Measurements from ENCODE around the gene CYP39A1. TPM values are rescaled to one million over a fixed set of nuclear protein-coding genes. Genes with fewer than 3 reads are reported as not detected.
A peak's percentile ranks its signal among the peaks of the same experiment; 100 is the strongest.

Gene CYP39A1
- total RNA-seq, 6 donors from 2014 or later, result 2.6 to 10.3 (median 5.0) TPM

DNA sequence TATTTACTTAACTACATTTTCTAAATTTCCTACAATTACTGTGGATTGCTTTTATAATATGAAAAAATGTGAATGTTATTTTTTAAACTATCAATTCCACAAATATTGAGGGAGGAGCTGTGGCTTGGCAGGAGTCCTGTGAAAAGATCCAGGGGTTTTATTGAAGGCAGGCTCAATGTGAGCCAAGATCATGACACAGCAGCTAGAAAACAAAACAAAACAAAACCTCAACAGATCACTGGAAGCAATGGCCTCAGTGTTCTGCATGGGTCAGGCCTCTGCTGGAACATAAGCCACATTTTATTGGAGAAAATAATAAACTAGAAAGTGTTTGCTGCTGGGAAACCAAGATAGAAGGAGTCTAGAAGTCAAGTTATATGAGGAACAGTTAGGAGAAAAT lies 142.0 kb downstream of the CYP39A1 start:
- DNase-seq (no peak), ATAC-seq (ENCODE audit: low FRiP score in 2 of 2) (peak in 1 of 2 donors; percentile 59)
- Histone ChIP-seq H3K27ac (peak overlapping the region in 2 of 4 donors; percentile 16 to 27), H3K4me1 (peaks cover 0 to 4% (median 0%) of the 10 kb centered on the region in 4 donors), H3K27me3 (no peaks in the 10 kb centered on the region), H3K9me3 (no peaks in the 10 kb centered on the region), H3K36me3 (no peaks in the 10 kb centered on the region), H3K4me3 (no peak overlapping the region)
- TF ChIP-seq POLR2A (IDR thresholded peaks at IDR 0.05), result no peak
- TF ChIP-seq, protein P1, sequence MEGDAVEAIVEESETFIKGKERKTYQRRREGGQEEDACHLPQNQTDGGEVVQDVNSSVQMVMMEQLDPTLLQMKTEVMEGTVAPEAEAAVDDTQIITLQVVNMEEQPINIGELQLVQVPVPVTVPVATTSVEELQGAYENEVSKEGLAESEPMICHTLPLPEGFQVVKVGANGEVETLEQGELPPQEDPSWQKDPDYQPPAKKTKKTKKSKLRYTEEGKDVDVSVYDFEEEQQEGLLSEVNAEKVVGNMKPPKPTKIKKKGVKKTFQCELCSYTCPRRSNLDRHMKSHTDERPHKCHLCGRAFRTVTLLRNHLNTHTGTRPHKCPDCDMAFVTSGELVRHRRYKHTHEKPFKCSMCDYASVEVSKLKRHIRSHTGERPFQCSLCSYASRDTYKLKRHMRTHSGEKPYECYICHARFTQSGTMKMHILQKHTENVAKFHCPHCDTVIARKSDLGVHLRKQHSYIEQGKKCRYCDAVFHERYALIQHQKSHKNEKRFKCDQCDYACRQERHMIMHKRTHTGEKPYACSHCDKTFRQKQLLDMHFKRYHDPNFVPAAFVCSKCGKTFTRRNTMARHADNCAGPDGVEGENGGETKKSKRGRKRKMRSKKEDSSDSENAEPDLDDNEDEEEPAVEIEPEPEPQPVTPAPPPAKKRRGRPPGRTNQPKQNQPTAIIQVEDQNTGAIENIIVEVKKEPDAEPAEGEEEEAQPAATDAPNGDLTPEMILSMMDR (IDR thresholded peaks at IDR 0.05), result no peak
- TF ChIP-seq EP300 (IDR thresholded peaks at IDR 0.05), result no peak
- no peak for TF ChIP-seq POLR2AphosphoS5 (IDR thresholded peaks at IDR 0.05)

GRCh38 chr6:46509981-46510510 lies 142.6 kb downstream of the CYP39A1 start:
- no peaks in the 10 kb centered on the region for H3K9me3 ChIP-seq
- peaks cover 0 to 4% (median 0%) of the 10 kb centered on the region in 4 donors for H3K4me1 ChIP-seq
- H3K27ac ChIP-seq, result peak overlapping the region in 1 of 4 donors; percentile 27
- WGBS, 2 donors, result 74 to 87% methylated on average over 4 of the region's 4 CpGs
- H3K27me3 ChIP-seq, result no peaks in the 10 kb centered on the region
- H3K36me3 ChIP-seq, result no peaks in the 10 kb centered on the region
- no peak overlapping the region for H3K4me3 ChIP-seq
- DNase-seq, result no peak
- ATAC-seq (ENCODE audit: low FRiP score in 2 of 2), result no peak
- TF ChIP-seq, protein P1 (IDR thresholded peaks at IDR 0.05), result no peak
- no peak for TF ChIP-seq POLR2A (IDR thresholded peaks at IDR 0.05)
- TF ChIP-seq POLR2AphosphoS5 (IDR thresholded peaks at IDR 0.05), result no peak
- TF ChIP-seq EP300 (IDR thresholded peaks at IDR 0.05), result no peak

DNA sequence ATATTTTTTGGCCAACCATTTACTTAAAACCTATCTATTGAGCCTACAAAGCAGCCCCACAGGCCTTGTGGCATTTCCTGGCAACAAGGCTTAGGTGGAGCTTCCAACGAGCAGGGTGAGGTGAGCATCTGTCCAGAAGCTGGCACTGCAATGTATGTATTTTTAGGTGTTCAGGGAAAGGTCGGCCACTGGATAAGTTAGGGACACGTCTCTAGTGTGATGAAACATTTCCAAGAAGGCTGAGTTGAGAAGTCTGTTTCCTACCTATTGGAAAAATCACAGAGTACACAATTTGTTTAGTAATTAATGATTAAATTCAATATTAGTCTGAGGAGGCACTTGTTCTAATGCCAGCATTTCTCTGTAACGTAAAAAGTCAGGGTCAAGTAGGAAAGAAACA lies 143.6 kb downstream of the CYP39A1 start:
- H3K9me3 ChIP-seq, result no peaks in the 10 kb centered on the region
- no peaks in the 10 kb centered on the region for H3K36me3 ChIP-seq
- no peaks in the 10 kb centered on the region for H3K27me3 ChIP-seq
- peak in 1 of 2 donors; percentile 22 for DNase-seq
- no peak overlapping the region for H3K27ac ChIP-seq
- ATAC-seq (ENCODE audit: low FRiP score in 2 of 2), result no peak
- no peak for TF ChIP-seq POLR2AphosphoS5 (IDR thresholded peaks at IDR 0.05)
- no peak for TF ChIP-seq POLR2A (IDR thresholded peaks at IDR 0.05)
- no peak for TF ChIP-seq EP300 (IDR thresholded peaks at IDR 0.05)
- TF ChIP-seq, protein P1 (IDR thresholded peaks at IDR 0.05), result no peak
- H3K4me3 ChIP-seq, result no peak overlapping the region
- H3K4me1 ChIP-seq, result peaks cover 0 to 4% (median 0%) of the 10 kb centered on the region in 4 donors
- WGBS, 2 donors, result 53 to 56% methylated on average over 4 of the region's 4 CpGs

DNA sequence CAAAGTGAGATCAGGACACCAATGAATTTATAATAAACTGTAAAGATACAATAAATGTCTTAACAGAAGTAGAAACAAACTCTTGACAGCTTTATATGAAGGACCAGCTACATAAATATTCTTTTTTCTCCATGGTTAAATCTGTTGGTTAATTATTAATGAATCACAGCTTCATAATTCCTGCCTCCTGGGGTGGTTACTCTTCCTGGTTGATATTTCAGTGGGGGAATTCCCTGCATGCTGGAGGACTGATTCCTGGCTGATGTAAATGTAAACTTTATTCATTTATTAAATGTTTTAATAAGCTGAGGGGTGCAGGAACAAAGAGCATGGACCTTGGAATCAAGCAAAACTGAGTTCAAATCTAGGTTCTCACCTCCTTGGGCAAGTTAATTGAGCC lies 145.2 kb downstream of the CYP39A1 start:
- Histone ChIP-seq H3K4me3 (no peak overlapping the region), H3K36me3 (no peaks in the 10 kb centered on the region), H3K4me1 (peaks cover 0 to 4% (median 0%) of the 10 kb centered on the region in 4 donors), H3K9me3 (no peaks in the 10 kb centered on the region), H3K27me3 (no peaks in the 10 kb centered on the region), H3K27ac (no peak overlapping the region)
- ATAC-seq (ENCODE audit: low FRiP score in 2 of 2) (no peak), DNase-seq (no peak)
- TF ChIP-seq, protein P1 (IDR thresholded peaks at IDR 0.05), result no peak
- no peak for TF ChIP-seq EP300 (IDR thresholded peaks at IDR 0.05)
- TF ChIP-seq POLR2A (IDR thresholded peaks at IDR 0.05), result no peak
- no peak for TF ChIP-seq POLR2AphosphoS5 (IDR thresholded peaks at IDR 0.05)
